Measurements from ENCODE around the gene ST8SIA5.

The ST8SIA5 gene

GRCh38 chr18:46625069-46625468 lies 131.8 kb downstream of the ST8SIA5 start:
- DNase-seq (ENCODE audit: low read depth), result no peak

- DNase-seq (ENCODE audit: low read depth), result no peak
Measured at GRCh38 chr18:46624127-46624526, 132.7 kb downstream of the ST8SIA5 start.

GRCh38 chr18:46623541-46623940 lies 133.3 kb downstream of the ST8SIA5 start:
- no peak for DNase-seq (ENCODE audit: low read depth)

- DNase-seq (ENCODE audit: low read depth), result no peak
Measured at GRCh38 chr18:46622999-46623398, 133.9 kb downstream of the ST8SIA5 start.

- no peak for DNase-seq (ENCODE audit: low read depth)
Measured at GRCh38 chr18:46622451-46622850, 134.4 kb downstream of the ST8SIA5 start.

- DNase-seq (ENCODE audit: low read depth), result no peak
Measured at GRCh38 chr18:46621871-46622270, 135.0 kb downstream of the ST8SIA5 start.

GRCh38 chr18:46621111-46621766 lies 135.6 kb downstream of the ST8SIA5 start:
- DNase-seq (ENCODE audit: low read depth), result no peak

GRCh38 chr18:46619559-46619958 lies 137.3 kb downstream of the ST8SIA5 start:
- DNase-seq (ENCODE audit: low read depth), result no peak

All from GM04503 (cell line).